GM12864 (cell line): Measurements from ENCODE around the gene CACNA1G.

Experiments
- DNase-seq: peaks from one replicate; pipeline ENCODE4 v3.0.0-alpha.2; 2011; ENCODE audit warnings: low read depth
- H3K4me3 ChIP-seq: 2 replicates; pipeline ENCODE4 v1.5.1; 2011; ENCODE audit warnings: mild to moderate bottlenecking, low read depth, low read length, control low read depth
- TF ChIP-seq, protein P1 (sequence below): IDR thresholded peaks from 2 replicates; pipeline ENCODE4 v1.5.1; 2011; ENCODE audit warnings: low read depth, mild to moderate bottlenecking, moderate library complexity, low read length, control low read depth, inconsistent platforms; ENCODE audit errors: missing control alignments

CACNA1G gene

DNA sequence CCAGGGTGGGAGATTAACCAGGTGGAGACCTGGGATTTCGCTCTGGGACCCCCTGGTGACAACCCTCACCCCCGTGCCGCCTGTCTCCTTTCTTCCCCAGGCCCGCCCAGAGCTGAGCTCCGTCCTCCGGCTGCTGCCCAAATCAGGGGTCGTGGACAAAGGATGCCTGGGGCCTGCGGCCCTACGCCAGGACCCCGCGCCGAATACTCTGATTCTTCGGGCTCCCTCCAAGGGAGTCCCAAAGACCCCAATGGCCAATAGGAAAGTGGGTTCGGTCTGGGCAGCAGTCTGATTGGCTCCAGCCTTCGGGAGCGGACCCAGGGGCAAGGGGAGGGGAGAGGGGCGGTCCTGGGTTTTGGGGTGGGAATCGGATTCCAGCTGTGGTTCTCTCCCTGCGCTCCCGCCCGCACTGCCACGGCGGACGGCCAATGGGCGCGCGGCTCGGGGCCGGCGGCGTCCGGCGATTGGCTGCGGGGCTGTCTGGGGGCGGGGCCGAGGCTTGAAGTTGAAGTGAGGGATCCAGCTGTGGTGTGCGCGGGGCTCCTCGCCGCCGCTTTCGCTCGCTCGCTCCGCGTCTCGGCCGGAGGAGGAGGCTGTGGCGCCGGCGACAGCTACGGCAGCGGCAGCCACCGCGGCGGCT lies at the start of gene CACNA1G:
TSS of gene CACNA1G (plus strand) at position 531 of the 640 bp plus-strand sequence. CDS start 745 bp downstream, outside the sequence.
- no peak for DNase-seq
- peak within 1 kb of the TSS; percentile 46 for H3K4me3 ChIP-seq
- TF ChIP-seq, protein P1, sequence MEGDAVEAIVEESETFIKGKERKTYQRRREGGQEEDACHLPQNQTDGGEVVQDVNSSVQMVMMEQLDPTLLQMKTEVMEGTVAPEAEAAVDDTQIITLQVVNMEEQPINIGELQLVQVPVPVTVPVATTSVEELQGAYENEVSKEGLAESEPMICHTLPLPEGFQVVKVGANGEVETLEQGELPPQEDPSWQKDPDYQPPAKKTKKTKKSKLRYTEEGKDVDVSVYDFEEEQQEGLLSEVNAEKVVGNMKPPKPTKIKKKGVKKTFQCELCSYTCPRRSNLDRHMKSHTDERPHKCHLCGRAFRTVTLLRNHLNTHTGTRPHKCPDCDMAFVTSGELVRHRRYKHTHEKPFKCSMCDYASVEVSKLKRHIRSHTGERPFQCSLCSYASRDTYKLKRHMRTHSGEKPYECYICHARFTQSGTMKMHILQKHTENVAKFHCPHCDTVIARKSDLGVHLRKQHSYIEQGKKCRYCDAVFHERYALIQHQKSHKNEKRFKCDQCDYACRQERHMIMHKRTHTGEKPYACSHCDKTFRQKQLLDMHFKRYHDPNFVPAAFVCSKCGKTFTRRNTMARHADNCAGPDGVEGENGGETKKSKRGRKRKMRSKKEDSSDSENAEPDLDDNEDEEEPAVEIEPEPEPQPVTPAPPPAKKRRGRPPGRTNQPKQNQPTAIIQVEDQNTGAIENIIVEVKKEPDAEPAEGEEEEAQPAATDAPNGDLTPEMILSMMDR = no peak

DNA sequence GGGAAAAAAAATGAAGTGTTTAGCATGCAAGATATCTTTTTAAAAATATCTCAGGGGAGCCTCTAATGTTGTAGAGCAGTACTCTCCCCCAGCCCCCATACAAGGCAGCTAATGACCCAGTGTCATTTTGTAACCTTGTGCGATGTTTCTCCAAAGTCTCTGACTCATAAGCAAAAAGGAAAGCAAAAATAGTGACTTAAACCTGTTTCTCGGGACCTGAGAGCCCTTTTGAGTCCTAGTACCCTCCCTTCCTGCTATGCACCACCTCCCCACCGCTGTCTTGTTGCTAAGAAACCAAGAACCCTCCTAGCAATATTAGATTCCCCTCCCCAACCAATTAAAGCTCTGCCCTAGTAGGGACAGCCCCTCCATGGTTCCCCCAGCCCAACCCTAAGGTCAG lies 49.5 kb upstream of the CACNA1G start:
- TF ChIP-seq, protein P1 = no peak
- DNase-seq = peak; percentile 86
- H3K4me3 ChIP-seq = no peak overlapping the region

DNA sequence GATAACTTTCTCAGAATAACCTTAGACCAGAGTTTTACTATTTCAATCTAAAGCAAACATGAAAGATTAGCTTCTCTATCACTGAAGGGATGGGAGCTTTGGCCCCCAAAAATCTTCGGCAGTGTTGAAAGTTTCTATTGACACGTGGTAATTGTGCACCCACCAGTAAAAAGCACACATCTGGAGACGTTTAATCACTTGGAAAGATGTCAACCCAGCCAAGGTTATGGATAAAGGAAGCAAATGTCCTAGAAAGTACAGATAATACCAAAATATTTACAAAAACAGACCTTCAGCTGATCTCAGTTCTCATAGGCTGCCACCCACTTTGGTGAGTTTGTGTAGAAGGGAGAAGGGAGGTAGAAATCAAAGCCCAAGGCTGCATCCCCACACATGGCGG lies 47.0 kb upstream of the CACNA1G start:
- TF ChIP-seq, protein P1 = no peak
- DNase-seq = no peak
- no peak overlapping the region for H3K4me3 ChIP-seq

- DNase-seq = no peak
- H3K4me3 ChIP-seq = no peak overlapping the region
- TF ChIP-seq, protein P1 = no peak
Measured at GRCh38 chr17:50514388-50514787, 46.1 kb upstream of the CACNA1G start.

GRCh38 chr17:50514936-50515702 lies 45.4 kb upstream of the CACNA1G start:
- no peak for DNase-seq
- TF ChIP-seq, protein P1 = no peak
- no peak overlapping the region for H3K4me3 ChIP-seq

DNA sequence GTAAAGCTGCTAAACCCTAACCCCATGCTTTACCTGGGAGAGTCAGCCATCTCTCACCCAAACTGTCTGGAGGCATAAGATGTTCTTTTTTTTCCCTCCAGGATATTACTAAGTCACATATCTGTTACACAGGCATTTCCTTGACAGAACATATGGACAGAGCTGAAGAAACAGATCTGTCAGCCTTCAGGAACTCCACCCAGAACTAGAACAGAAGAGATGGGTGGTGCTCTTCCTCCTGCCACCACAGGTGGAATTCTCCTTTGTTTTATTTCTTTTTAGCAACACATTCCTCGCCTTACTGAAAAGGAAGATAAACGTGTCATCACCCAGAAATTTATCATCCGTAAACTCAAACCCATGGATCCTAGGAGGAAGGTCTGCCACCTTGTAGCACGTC lies 43.5 kb upstream of the CACNA1G start:
- DNase-seq = no peak
- TF ChIP-seq, protein P1 = no peak
- no peak overlapping the region for H3K4me3 ChIP-seq
